Gastrocnemius medialis (tissue), 4 donors: Measurements from ENCODE around the gene SLC26A8. TPM values are rescaled to one million over a fixed set of nuclear protein-coding genes. Genes with fewer than 3 reads are reported as not detected.

Experiments used
- ATAC-seq, 2 donors: fragments of 150-250 bp; one replicate each; pipeline ENCODE4 v1.9.1; 2016
- DNase-seq, 2 donors: peaks; one replicate each; pipeline ENCODE4 v3.0.0-alpha.2; 2019
- H3K27ac ChIP-seq, 4 donors: fragments of 200-600 bp; sonication (generic); 1 replicate in 1 of 4; 2 replicates in 3 of 4; pipeline ENCODE4 v1.5.1; 2016 to 2018; ENCODE audit warnings: mild to moderate bottlenecking in 2 of 4, moderate library complexity in 1 of 4
- H3K27me3 ChIP-seq, 3 donors: fragments of 200-600 bp; sonication (generic) in 2 of 3; 1 replicate in 1 of 3; 2 replicates in 2 of 3; pipeline versions ENCODE4 v1.5.1 to v1.6.0; 2016 to 2019; ENCODE audit warnings: mild to moderate bottlenecking in 1 of 3, moderate library complexity in 1 of 3
- H3K36me3 ChIP-seq, 2 donors: fragments of 200-600 bp; sonication (generic) in 1 of 2; one replicate each; pipeline ENCODE4 v1.5.1; 2017 to 2018
- H3K4me1 ChIP-seq, 2 donors: fragments of 200-600 bp; sonication (generic) in 1 of 2; one replicate each; pipeline ENCODE4 v1.5.1; 2016 to 2017; ENCODE audit warnings: mild to moderate bottlenecking in 2 of 2
- H3K4me3 ChIP-seq, 4 donors: fragments of 200-600 bp; sonication (generic) in 3 of 4; 1 replicate in 1 of 4; 2 replicates in 3 of 4; pipeline ENCODE4 v1.5.1; 2016 to 2019; ENCODE audit warnings: mild to moderate bottlenecking in 2 of 4
- H3K9me3 ChIP-seq, 3 donors: fragments of 200-600 bp; sonication (generic) in 2 of 3; 1 replicate in 1 of 3; 2 replicates in 2 of 3; pipeline ENCODE4 v1.5.1; 2016 to 2019
- CTCF ChIP-seq, 5 experiments: fragments of 450-650 bp in 3 of 5; fragments of 200-600 bp in 2 of 5; sonication (generic) in 2 of 5; IDR thresholded peaks in 4 of 5; conservative IDR thresholded peaks in 1 of 5; 1 replicate in 4 of 5; 2 replicates in 1 of 5; pipeline ENCODE4 v1.5.1; 2016 to 2019; ENCODE audit warnings: antibody characterized with exemption in 5 of 5, mild to moderate bottlenecking in 3 of 5, moderate library complexity in 3 of 5
- POLR2A ChIP-seq, 2 donors: fragments of 450-650 bp; IDR thresholded peaks; one replicate each; pipeline ENCODE4 v1.6.1; 2017; ENCODE audit warnings: antibody characterized with exemption in 2 of 2, mild to moderate bottlenecking in 2 of 2, moderate library complexity in 2 of 2
- in situ Hi-C, 4 donors: fragments of 200-750 bp; cut with MboI; loops; one replicate each; pipeline versions ENCODE4 v1.15.0 to v1.8.0; 2017; ENCODE audit warnings: low sequenced_read_pairs in 4 of 4
- intact Hi-C: fragments of 100-400 bp; cut with DNase I; formaldehyde crosslinking; loops from one replicate; pipeline ENCODE4 v1.15.1; 2023; ENCODE audit warnings: low total_unique reads
- total RNA-seq, 4 donors: library from RNA; depleted of rRNA; stranded (reverse); fragments of >200 nt; gene quantifications; one replicate each; pipeline versions ENCODE4 v1.1.0 to v1.2.3, GENCODE V29; 2016

The SLC26A8 gene
- total RNA-seq, 4 donors from 2014 or later = 0.11 TPM; not detected in 3

DNA sequence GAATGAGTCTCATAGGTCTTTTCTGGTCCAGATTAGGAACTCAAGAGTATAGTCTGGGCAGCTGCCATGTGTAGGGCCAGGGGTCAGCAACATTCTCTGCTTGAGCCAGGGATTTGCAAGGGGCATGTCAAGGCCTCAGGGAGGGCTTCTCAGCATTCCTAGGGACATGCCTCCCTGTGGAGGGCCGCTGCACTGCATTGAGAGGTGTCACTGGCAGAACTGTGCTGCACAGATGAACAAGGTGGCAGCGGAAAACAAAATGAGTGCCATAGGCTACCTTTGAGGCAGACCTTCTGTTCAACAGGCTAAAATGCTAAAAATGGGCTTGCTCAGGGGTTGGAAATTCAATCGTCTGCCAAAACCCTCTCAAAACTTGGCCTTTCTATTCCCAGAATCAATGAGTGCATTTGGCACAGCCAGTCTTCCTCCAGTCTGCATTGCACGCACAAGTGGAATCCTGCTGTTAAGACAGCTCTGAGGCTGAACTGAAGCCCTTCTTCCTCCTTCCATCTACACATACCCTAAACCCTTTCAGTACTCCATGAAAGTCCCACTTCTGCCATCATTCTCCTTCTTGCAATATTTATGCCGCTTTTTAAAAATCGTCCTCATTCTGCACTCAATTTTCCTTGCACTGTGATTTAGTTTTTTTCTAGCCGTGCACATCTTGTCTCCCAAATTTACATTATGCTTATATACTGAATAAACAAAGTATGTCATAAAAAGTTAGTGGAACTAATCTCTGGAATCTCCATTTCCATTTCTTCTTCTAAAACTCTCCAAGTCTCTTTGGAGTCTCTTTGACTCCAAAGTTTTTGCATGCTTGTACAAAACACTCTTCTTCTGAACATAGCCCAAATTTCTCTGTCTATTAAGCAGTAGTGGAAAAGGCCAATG, 51.7 kb downstream of the SLC26A8 start:
- no peak for ATAC-seq

DNA sequence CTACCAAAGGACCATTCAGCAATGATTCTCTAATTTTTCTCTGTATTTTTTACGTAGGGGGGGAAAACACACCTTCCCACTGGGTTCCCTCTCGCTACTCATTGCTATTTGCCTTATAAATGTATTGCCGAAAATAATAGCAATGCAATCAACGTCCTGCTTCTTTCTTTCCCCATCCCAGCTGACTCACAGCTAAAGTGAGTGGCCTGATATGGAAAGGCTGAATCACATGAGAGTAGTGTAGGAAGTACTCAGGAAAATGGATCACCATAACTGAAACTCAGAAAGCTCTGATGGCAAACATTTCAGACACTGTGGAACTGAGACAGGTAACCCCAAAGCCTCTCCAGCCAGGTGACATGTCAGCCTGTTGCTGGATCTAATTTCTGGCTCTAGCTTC, 54.3 kb downstream of the SLC26A8 start:
- in situ Hi-C loops = no loop called here
- intact Hi-C loops = no loop called here
- ATAC-seq (no peak), DNase-seq (no peak)
- Histone ChIP-seq H3K4me1 (no peaks in the 10 kb centered on the region), H3K27me3 (no peaks in the 10 kb centered on the region), H3K27ac (no peak overlapping the region), H3K4me3 (no peak overlapping the region), H3K36me3 (no peaks in the 10 kb centered on the region), H3K9me3 (no peaks in the 10 kb centered on the region)
- no peak for TF ChIP-seq CTCF (IDR thresholded peaks at IDR 0.05 in 4 of 5, conservative IDR thresholded peaks at IDR 0.05 in 1 of 5)
- no peak for TF ChIP-seq POLR2A (IDR thresholded peaks at IDR 0.05)

More for the DNA sequence above, 51.7 kb downstream of the SLC26A8 start:
- Histone ChIP-seq H3K36me3 (no peaks in the 10 kb centered on the region), H3K4me1 (peaks cover 0 to 3% of the 10 kb centered on the region in 2 donors), H3K4me3 (no peak overlapping the region), H3K9me3 (no peaks in the 10 kb centered on the region), H3K27ac (no peak overlapping the region), H3K27me3 (no peaks in the 10 kb centered on the region)
- in situ Hi-C loops = no loop called here
- no peak for DNase-seq
- TF ChIP-seq CTCF (IDR thresholded peaks at IDR 0.05 in 4 of 5, conservative IDR thresholded peaks at IDR 0.05 in 1 of 5) (no peak), POLR2A (IDR thresholded peaks at IDR 0.05) (no peak)
- intact Hi-C loops = no loop called here

DNA sequence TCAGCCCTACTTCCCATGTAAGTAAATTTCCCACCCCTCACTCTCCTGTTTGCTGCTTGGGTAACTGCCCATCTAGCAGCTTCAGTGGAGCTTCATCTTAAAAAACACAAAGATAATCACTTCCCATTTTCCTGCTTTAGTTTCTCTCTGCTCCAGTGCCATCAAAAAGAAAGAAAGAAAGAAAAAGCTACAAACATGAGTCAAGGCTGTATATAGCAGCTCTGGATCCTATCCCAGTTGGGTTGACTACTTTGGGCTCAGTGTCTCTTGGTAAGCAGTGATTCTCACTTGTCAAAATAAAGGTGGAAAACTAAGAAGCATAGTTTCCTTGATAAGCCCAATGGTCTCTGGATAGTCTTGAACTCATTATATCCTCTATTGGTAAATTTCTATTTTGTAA, 54.8 kb downstream of the SLC26A8 start:
- H3K27ac ChIP-seq = no peak overlapping the region
- no peaks in the 10 kb centered on the region for H3K36me3 ChIP-seq
- DNase-seq (no peak), ATAC-seq (no peak)
- H3K4me1 ChIP-seq = no peaks in the 10 kb centered on the region
- in situ Hi-C loops (no loop called here), intact Hi-C loops (no loop called here)
- H3K9me3 ChIP-seq = no peaks in the 10 kb centered on the region
- no peak overlapping the region for H3K4me3 ChIP-seq
- H3K27me3 ChIP-seq = no peaks in the 10 kb centered on the region
- no peak for TF ChIP-seq CTCF (IDR thresholded peaks at IDR 0.05 in 4 of 5, conservative IDR thresholded peaks at IDR 0.05 in 1 of 5)
- no peak for TF ChIP-seq POLR2A (IDR thresholded peaks at IDR 0.05)

DNA sequence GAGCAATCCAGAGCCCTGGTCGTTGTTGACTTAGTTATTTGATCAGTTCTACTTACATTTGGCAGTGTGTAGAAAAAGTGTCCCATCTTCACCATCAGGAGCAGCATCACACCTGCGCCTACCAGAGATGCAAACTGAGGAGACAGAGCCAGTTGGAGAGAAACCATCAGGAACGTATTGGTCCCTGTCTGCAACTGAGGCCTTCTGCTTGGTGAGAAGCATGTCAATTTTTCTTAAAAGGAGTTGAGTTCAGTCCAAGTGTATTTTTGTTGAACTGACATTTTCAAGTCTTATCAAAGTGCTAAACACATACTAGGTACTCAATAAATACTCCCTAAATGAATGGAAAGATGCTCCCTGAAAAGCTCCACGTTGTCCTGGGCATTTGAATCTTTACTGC, 55.6 kb downstream of the SLC26A8 start:
- Histone ChIP-seq H3K27ac (no peak overlapping the region), H3K4me3 (no peak overlapping the region), H3K27me3 (no peaks in the 10 kb centered on the region), H3K36me3 (no peaks in the 10 kb centered on the region), H3K9me3 (no peaks in the 10 kb centered on the region), H3K4me1 (no peaks in the 10 kb centered on the region)
- no peak for ATAC-seq
- intact Hi-C loops (no loop called here), in situ Hi-C loops (no loop called here)
- DNase-seq = no peak
- TF ChIP-seq POLR2A (IDR thresholded peaks at IDR 0.05) (no peak), CTCF (IDR thresholded peaks at IDR 0.05 in 4 of 5, conservative IDR thresholded peaks at IDR 0.05 in 1 of 5) (no peak)
